Fibroblast of lung (primary cell): ENCODE measurements around the gene ETNPPL.

Source experiments
- EZH2 ChIP-seq: IDR thresholded peaks from 2 replicates; pipeline ENCODE4 v1.5.1; 2012; ENCODE audit warnings: low read length, control low read depth, mild to moderate bottlenecking; ENCODE audit errors: missing control alignments
- TF ChIP-seq, protein P1 (sequence below), 2 donors: IDR thresholded peaks in 1 of 2; conservative IDR thresholded peaks in 1 of 2; 1 replicate in 1 of 2; 2 replicates in 1 of 2; pipeline ENCODE4 v1.5.1; 2011 to 2012; ENCODE audit warnings: low read length in 2 of 2, control low read depth in 1 of 2, inconsistent platforms in 1 of 2, low read depth in 1 of 2, mild to moderate bottlenecking in 1 of 2

DNA sequence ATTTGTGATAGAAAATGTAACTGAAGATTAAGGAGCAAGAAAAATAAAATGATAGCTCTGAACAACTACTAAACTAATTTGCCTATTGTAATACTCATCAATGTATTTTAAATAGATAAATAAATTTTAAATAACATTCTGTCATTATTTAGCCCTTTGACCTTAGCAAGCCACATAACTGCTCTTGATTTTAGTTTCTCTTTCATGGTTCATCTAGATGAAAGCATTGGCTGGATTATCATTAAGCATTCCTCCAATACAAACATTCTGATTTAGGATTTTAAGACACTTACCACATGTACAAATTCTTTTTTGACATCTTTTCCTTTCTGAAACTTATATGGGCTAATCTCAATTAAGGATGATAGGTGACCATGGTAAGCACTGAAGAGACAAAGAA is 8.5 kb downstream of the ETNPPL start:
- TF ChIP-seq, protein P1, sequence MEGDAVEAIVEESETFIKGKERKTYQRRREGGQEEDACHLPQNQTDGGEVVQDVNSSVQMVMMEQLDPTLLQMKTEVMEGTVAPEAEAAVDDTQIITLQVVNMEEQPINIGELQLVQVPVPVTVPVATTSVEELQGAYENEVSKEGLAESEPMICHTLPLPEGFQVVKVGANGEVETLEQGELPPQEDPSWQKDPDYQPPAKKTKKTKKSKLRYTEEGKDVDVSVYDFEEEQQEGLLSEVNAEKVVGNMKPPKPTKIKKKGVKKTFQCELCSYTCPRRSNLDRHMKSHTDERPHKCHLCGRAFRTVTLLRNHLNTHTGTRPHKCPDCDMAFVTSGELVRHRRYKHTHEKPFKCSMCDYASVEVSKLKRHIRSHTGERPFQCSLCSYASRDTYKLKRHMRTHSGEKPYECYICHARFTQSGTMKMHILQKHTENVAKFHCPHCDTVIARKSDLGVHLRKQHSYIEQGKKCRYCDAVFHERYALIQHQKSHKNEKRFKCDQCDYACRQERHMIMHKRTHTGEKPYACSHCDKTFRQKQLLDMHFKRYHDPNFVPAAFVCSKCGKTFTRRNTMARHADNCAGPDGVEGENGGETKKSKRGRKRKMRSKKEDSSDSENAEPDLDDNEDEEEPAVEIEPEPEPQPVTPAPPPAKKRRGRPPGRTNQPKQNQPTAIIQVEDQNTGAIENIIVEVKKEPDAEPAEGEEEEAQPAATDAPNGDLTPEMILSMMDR (conservative IDR thresholded peaks at IDR 0.05 in 1 of 2, IDR thresholded peaks at IDR 0.05 in 1 of 2; ENCODE audit: low read depth in 1 of 2, low read length in 2 of 2): no peak
- no peak for TF ChIP-seq EZH2
